IMR-90 (cell line): Measurements from ENCODE around the gene SMIM41. TPM values are rescaled to one million over a fixed set of nuclear protein-coding genes. Genes with fewer than 3 reads are reported as not detected.
"Not testable (repeated sequence)": the region's sequence is repeated elsewhere in the genome, so short reads cannot be mapped to it uniquely, and the experiment has no call there.

Experiments
- ATAC-seq: fragments of 200-7000 bp; cut with Tn5 transposase; 2 replicates; pipeline ENCODE4 v1.9.1; 2020; ENCODE audit warnings: low read depth, mild to moderate bottlenecking, moderate library complexity
- BruUV-seq: library from RNA; stranded (reverse); fragments of 400-500 nt; replicated peaks from 2 replicates; lab custom pipeline; 2021; lab: Mats Ljungman, UMichigan
- CTCF ChIA-PET: fragments of 300-600 bp; formaldehyde crosslinking; extraction: SDS; loops from one replicate; lab custom pipeline; 2021; ENCODE audit warnings: antibody characterized with exemption; lab: Yijun Ruan, JAX
- POLR2A ChIA-PET: fragments of 300-600 bp; sonication (Branson Sonifier 250); formaldehyde crosslinking; loops from one replicate; lab custom pipeline; 2022; ENCODE audit warnings: antibody characterized with exemption; ENCODE audit not compliant: unreplicated experiment; lab: Charles Lee
- DNase-seq: peaks from one replicate; pipeline ENCODE4 v3.0.0; 2013
- H2AFZ ChIP-seq: replicated peaks from 2 replicates; pipeline ENCODE3; 2013; ENCODE audit warnings: low read length, mild to moderate bottlenecking; ENCODE audit not compliant: poor library complexity
- H2AK5ac ChIP-seq: 2 replicates; pipeline ENCODE4 v1.6.1; 2013; ENCODE audit warnings: low read depth, low read length, inconsistent platforms
- H2AK9ac ChIP-seq: replicated peaks from 2 replicates; pipeline ENCODE3; 2013; ENCODE audit warnings: mild to moderate bottlenecking, low read depth, low read length, moderate library complexity; ENCODE audit not compliant: poor library complexity
- H2BK120ac ChIP-seq: 2 replicates; pipeline ENCODE4 v1.6.1; 2013; ENCODE audit warnings: low read depth, low read length, inconsistent platforms
- H2BK15ac ChIP-seq: 3 replicates; pipeline ENCODE4 v1.6.1; 2013; ENCODE audit warnings: low read depth, low read length, inconsistent platforms
- H2BK20ac ChIP-seq: 2 replicates; pipeline ENCODE4 v1.6.1; 2013; ENCODE audit warnings: low read depth, mild to moderate bottlenecking, inconsistent platforms, low read length, moderate library complexity
- H2BK5ac ChIP-seq: 2 replicates; pipeline ENCODE4 v1.6.1; 2013; ENCODE audit warnings: mild to moderate bottlenecking, low read depth, low read length, inconsistent platforms; ENCODE audit not compliant: poor library complexity, severe bottlenecking
- H3K14ac ChIP-seq: replicated peaks from 2 replicates; pipeline ENCODE4 v1.6.1; 2013; ENCODE audit warnings: low read depth, low read length, inconsistent platforms
- H3K18ac ChIP-seq: 2 replicates; pipeline ENCODE4 v1.6.1; 2013; ENCODE audit warnings: low read depth, low read length, control low read depth
- H3K23ac ChIP-seq: 2 replicates; pipeline ENCODE4 v1.6.1; 2013; ENCODE audit warnings: low read depth, low read length, inconsistent platforms
- H3K27ac ChIP-seq: 2 replicates; pipeline ENCODE4 v1.5.1; 2013; ENCODE audit warnings: mild to moderate bottlenecking, control low read depth, low read length; ENCODE audit not compliant: insufficient read depth
- H3K27me3 ChIP-seq: 2 replicates; pipeline ENCODE4 v1.6.1; 2013; ENCODE audit warnings: low read length; ENCODE audit not compliant: control insufficient read depth, insufficient read depth
- H3K36me3 ChIP-seq: 2 replicates; pipeline ENCODE4 v1.6.1; 2013; ENCODE audit warnings: low read length, mixed read lengths; ENCODE audit not compliant: control insufficient read depth, insufficient read depth
- H3K4ac ChIP-seq: 2 replicates; pipeline ENCODE4 v1.6.1; 2013; ENCODE audit warnings: low read depth, low read length, inconsistent platforms
- H3K4me1 ChIP-seq: 2 replicates; pipeline ENCODE4 v1.6.1; 2013; ENCODE audit warnings: low read length, mixed read lengths; ENCODE audit not compliant: control insufficient read depth, insufficient read depth
- H3K4me2 ChIP-seq: 2 replicates; pipeline ENCODE4 v1.6.1; 2013; ENCODE audit warnings: low read depth, mild to moderate bottlenecking, control low read depth, low read length, moderate library complexity
- H3K4me3 ChIP-seq: 2 replicates; pipeline ENCODE4 v1.5.1; 2013; ENCODE audit warnings: low read depth, mild to moderate bottlenecking, control low read depth, low read length, moderate library complexity; ENCODE audit not compliant: insufficient read depth
- H3K56ac ChIP-seq: 2 replicates; pipeline ENCODE4 v1.6.1; 2013; ENCODE audit warnings: low read length, inconsistent platforms; ENCODE audit not compliant: insufficient read depth; ENCODE audit errors: extremely low read depth
- H3K79me1 ChIP-seq, 2 experiments: 2 replicates each; pipeline ENCODE4 v1.6.1; 2013; ENCODE audit warnings: low read length in 2 of 2, inconsistent platforms in 1 of 2, low read depth in 1 of 2
- H3K9ac ChIP-seq: 2 replicates; pipeline ENCODE4 v1.6.1; 2013; ENCODE audit warnings: low read depth, low read length, control low read depth
- H3K9me1 ChIP-seq: 2 replicates; pipeline ENCODE4 v1.6.1; 2013; ENCODE audit warnings: low read length, inconsistent platforms; ENCODE audit not compliant: insufficient read depth
- H3K9me3 ChIP-seq: 2 replicates; pipeline ENCODE4 v1.6.1; 2013; ENCODE audit warnings: low read length; ENCODE audit not compliant: control insufficient read depth, insufficient read depth
- H4K20me1 ChIP-seq: 2 replicates; pipeline ENCODE4 v1.6.1; 2013; ENCODE audit warnings: low read length, inconsistent platforms; ENCODE audit not compliant: insufficient read depth
- H4K5ac ChIP-seq: 2 replicates; pipeline ENCODE4 v1.6.1; 2013; ENCODE audit warnings: mild to moderate bottlenecking, low read depth, low read length, control low read depth
- H4K8ac ChIP-seq, 2 experiments: 2 replicates each; pipeline ENCODE4 v1.6.1; 2013; ENCODE audit warnings: low read depth in 2 of 2, low read length in 2 of 2, control low read depth in 1 of 2, inconsistent platforms in 1 of 2
- H4K91ac ChIP-seq: 2 replicates; pipeline ENCODE4 v1.6.1; 2013; ENCODE audit warnings: low read depth, low read length, inconsistent platforms; ENCODE audit not compliant: insufficient read depth
- WGBS, 2 experiments: methylation state at CpG; one replicate each; pipeline versions ENCODE4 v1.1.5 to v1.1.7; 2013; ENCODE audit warnings: missing lambda C conversion rate in 2 of 2; ENCODE audit not compliant: insufficient read length in 1 of 2; ENCODE audit errors: extremely low coverage in 2 of 2; 5-methylcytosine and 5-hydroxymethylcytosine counted together
- dilution Hi-C: fragments of 300-500 bp; cut with HindIII; formaldehyde crosslinking; loops from one replicate; pipeline ENCODE4 v1.14.3; 2018; ENCODE audit warnings: low sequenced_read_pairs; ENCODE audit not compliant: unreplicated experiment
- in situ Hi-C: fragments of 300-500 bp; cut with MboI; formaldehyde crosslinking; loops from 3 replicates; pipeline ENCODE4 v1.14.3; 2019; ENCODE audit warnings: low sequenced_read_pairs, inconsistent platforms, mixed read lengths
- intact Hi-C: fragments of 100-400 bp; cut with micrococcal nuclease; formaldehyde crosslinking; loops from 2 replicates; pipeline ENCODE4 v1.10.0; 2022
- polyA plus RNA-seq, 3 experiments: library from polyadenylated mRNA; depleted of rRNA; stranded (reverse); fragments of >200 nt; gene quantifications; 2 replicates each; pipeline ENCODE4 v1.2.3, GENCODE V29; 2012; ENCODE audit warnings: low replicate concordance in 1 of 3
- total RNA-seq: library from RNA; depleted of rRNA; stranded (reverse); fragments of >200 nt; gene quantifications from 2 replicates; pipeline ENCODE4 v1.2.3, GENCODE V29; 2012

SMIM41 gene
- total and polyA plus RNA-seq, 2 of the 4 experiments (the other 2 are of a cell fraction) = not detected

GRCh38 chr12:52104431-52105089, 25.1 kb downstream of the SMIM41 start:
- H2AK5ac ChIP-seq, H2AFZ ChIP-seq, H3K9me3 ChIP-seq, H3K27me3 ChIP-seq, H3K23ac ChIP-seq, H2AK9ac ChIP-seq, H2BK15ac ChIP-seq, H3K27ac ChIP-seq, CTCF ChIA-PET, H3K4ac ChIP-seq, H3K56ac ChIP-seq, DNase-seq, H3K18ac ChIP-seq, intact Hi-C loops, H3K9me1 ChIP-seq, in situ Hi-C loops, H2BK5ac ChIP-seq, H3K9ac ChIP-seq, ATAC-seq, H3K4me1 ChIP-seq, dilution Hi-C loops, H3K14ac ChIP-seq, H3K79me1 ChIP-seq, H3K36me3 ChIP-seq, H3K4me2 ChIP-seq, H2BK20ac ChIP-seq, H4K5ac ChIP-seq, BruUV-seq, H4K91ac ChIP-seq, POLR2A ChIA-PET, H2BK120ac ChIP-seq, H4K20me1 ChIP-seq, H4K8ac ChIP-seq, H3K4me3 ChIP-seq: not testable (repeated sequence)
- WGBS, 2 experiments = no CpG with 5 or more reads among the region's 10 CpGs

GRCh38 chr12:52116222-52117125, 37.0 kb downstream of the SMIM41 start:
- dilution Hi-C loops, POLR2A ChIA-PET, intact Hi-C loops: not testable (repeated sequence)

More at GRCh38 chr12:52116222-52117125, 37.0 kb downstream of the SMIM41 start:
- H3K23ac ChIP-seq, H3K79me1 ChIP-seq, H4K20me1 ChIP-seq, H3K27ac ChIP-seq, H2BK15ac ChIP-seq, H2BK5ac ChIP-seq, H2BK20ac ChIP-seq, in situ Hi-C loops, H2AK9ac ChIP-seq, H3K4me3 ChIP-seq, H3K27me3 ChIP-seq, H3K36me3 ChIP-seq, H3K4me2 ChIP-seq, DNase-seq, H3K9me1 ChIP-seq, BruUV-seq, H3K14ac ChIP-seq, H4K5ac ChIP-seq, H2AFZ ChIP-seq, H3K9ac ChIP-seq, H2AK5ac ChIP-seq, H3K4me1 ChIP-seq, H3K4ac ChIP-seq, ATAC-seq, H4K91ac ChIP-seq, H3K18ac ChIP-seq, H3K56ac ChIP-seq, H2BK120ac ChIP-seq, H3K9me3 ChIP-seq, H4K8ac ChIP-seq: not testable (repeated sequence)
- 75% methylated on average over 5 of the region's 18 CpGs; no CpG with 5 or more reads in 1 of the 2 experiments for WGBS, 2 experiments
- CTCF ChIA-PET = interaction anchor here (0.5 to 0.6 kb wide), 2 partner anchors 49 to 771 kb away, joined by 3 to 6 read pairs; no protein-coding TSS in a partner anchor
